MM.1S (cell line): ENCODE data around the gene ABCF3.

Experiments
- DNase-seq: peaks from one replicate; pipeline ENCODE4 v3.0.0-alpha.2; 2015
- H2AFZ ChIP-seq: fragments of 300-600 bp; sonication (generic); 2 replicates; pipeline ENCODE4 v1.6.0; 2016; ENCODE audit warnings: antibody characterized with exemption, low read length
- H3F3A ChIP-seq: fragments of 300-600 bp; sonication (generic); 2 replicates; pipeline ENCODE4 v1.6.1; 2016; ENCODE audit warnings: mild to moderate bottlenecking, antibody characterized with exemption, low read length, moderate library complexity, mixed read lengths; ENCODE audit not compliant: insufficient read depth
- H3K27ac ChIP-seq: fragments of 300-600 bp; sonication (generic); 2 replicates; pipeline ENCODE4 v1.5.1; 2016; ENCODE audit warnings: mild to moderate bottlenecking, low read length
- H3K27me3 ChIP-seq: fragments of 300-600 bp; sonication (generic); replicated peaks from 2 replicates; pipeline ENCODE4 v1.6.0; 2016; ENCODE audit warnings: low read length; ENCODE audit not compliant: insufficient read depth
- H3K36me3 ChIP-seq: fragments of 300-600 bp; sonication (generic); replicated peaks from 2 replicates; pipeline ENCODE4 v1.6.1; 2016; ENCODE audit warnings: mild to moderate bottlenecking, low read length, mixed read lengths; ENCODE audit not compliant: insufficient read depth
- H3K4me1 ChIP-seq: fragments of 300-600 bp; sonication (generic); 2 replicates; pipeline ENCODE4 v1.6.1; 2016; ENCODE audit warnings: low read length, mixed read lengths
- H3K4me2 ChIP-seq: fragments of 300-600 bp; sonication (generic); 2 replicates; pipeline ENCODE4 v1.6.0; 2016; ENCODE audit warnings: low read depth, low read length
- H3K4me3 ChIP-seq: fragments of 300-600 bp; sonication (generic); 2 replicates; pipeline ENCODE4 v1.5.1; 2016; ENCODE audit warnings: low read length, mixed read lengths
- H3K79me2 ChIP-seq: fragments of 300-600 bp; sonication (generic); 2 replicates; pipeline ENCODE4 v1.6.1; 2016; ENCODE audit warnings: mixed run types, low read length, mixed read lengths
- H3K9ac ChIP-seq: fragments of 300-600 bp; sonication (generic); 2 replicates; pipeline ENCODE4 v1.6.1; 2016; ENCODE audit warnings: low read length, mixed read lengths
- H3K9me2 ChIP-seq: fragments of 300-600 bp; sonication (generic); replicated peaks from 2 replicates; pipeline ENCODE4 v1.6.1; 2016; ENCODE audit warnings: mild to moderate bottlenecking, low read length, mixed read lengths; ENCODE audit not compliant: insufficient read depth
- H3K9me3 ChIP-seq: fragments of 300-600 bp; sonication (generic); replicated peaks from 2 replicates; pipeline ENCODE4 v1.6.1; 2016; ENCODE audit warnings: mild to moderate bottlenecking, low read length, mixed read lengths; ENCODE audit not compliant: insufficient read depth
- H4K20me1 ChIP-seq: fragments of 300-600 bp; sonication (generic); 2 replicates; pipeline ENCODE4 v1.6.1; 2016; ENCODE audit warnings: mild to moderate bottlenecking, low read length, moderate library complexity, mixed read lengths; ENCODE audit not compliant: insufficient read depth
- EZH2 ChIP-seq: fragments of 300-600 bp; sonication (generic); optimal IDR thresholded peaks from 2 replicates; pipeline ENCODE3; 2017; ENCODE audit warnings: low read depth, mild to moderate bottlenecking, antibody characterized with exemption, low read length, mixed read lengths
- EZH2phosphoT487 ChIP-seq: fragments of 300-600 bp; sonication (generic); IDR thresholded peaks from 2 replicates; pipeline ENCODE4 v1.6.1; 2018; ENCODE audit warnings: antibody characterized with exemption, low read length
- TF ChIP-seq, protein P1 (sequence below): fragments of 300-600 bp; sonication (generic); IDR thresholded peaks from 2 replicates; pipeline ENCODE4 v1.5.1; 2016; ENCODE audit warnings: antibody characterized with exemption, low read length, mixed read lengths

Gene ABCF3

DNA sequence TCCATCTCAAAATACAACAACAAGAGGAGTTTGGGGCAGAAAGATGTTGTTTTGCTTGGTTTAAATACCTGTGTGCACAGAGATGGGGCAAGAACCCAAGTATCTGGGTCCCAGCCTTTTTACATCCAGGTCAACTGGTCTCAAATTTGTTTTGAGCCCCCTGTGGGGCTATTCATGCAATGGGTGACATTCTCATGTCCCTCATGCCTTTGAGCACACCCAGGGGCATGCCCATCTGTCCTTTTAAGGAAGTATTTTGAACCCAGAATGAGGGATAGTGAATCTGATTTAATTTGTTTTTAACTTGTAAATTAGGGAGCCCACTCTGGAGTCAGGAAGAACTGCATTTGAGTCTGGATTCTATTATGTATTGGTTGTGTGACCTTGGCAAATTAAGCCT is 14.8 kb downstream of the ABCF3 start:
- H3K9me3 ChIP-seq: no peaks in the 10 kb centered on the region
- TF ChIP-seq EZH2phosphoT487: no peak
- TF ChIP-seq EZH2: no peak
- TF ChIP-seq, protein P1, sequence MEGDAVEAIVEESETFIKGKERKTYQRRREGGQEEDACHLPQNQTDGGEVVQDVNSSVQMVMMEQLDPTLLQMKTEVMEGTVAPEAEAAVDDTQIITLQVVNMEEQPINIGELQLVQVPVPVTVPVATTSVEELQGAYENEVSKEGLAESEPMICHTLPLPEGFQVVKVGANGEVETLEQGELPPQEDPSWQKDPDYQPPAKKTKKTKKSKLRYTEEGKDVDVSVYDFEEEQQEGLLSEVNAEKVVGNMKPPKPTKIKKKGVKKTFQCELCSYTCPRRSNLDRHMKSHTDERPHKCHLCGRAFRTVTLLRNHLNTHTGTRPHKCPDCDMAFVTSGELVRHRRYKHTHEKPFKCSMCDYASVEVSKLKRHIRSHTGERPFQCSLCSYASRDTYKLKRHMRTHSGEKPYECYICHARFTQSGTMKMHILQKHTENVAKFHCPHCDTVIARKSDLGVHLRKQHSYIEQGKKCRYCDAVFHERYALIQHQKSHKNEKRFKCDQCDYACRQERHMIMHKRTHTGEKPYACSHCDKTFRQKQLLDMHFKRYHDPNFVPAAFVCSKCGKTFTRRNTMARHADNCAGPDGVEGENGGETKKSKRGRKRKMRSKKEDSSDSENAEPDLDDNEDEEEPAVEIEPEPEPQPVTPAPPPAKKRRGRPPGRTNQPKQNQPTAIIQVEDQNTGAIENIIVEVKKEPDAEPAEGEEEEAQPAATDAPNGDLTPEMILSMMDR: no peak
- DNase-seq: no peak
- no peaks in the 10 kb centered on the region for H3F3A ChIP-seq
- no peaks in the 10 kb centered on the region for H3K4me1 ChIP-seq
- H3K9me2 ChIP-seq: no peaks in the 10 kb centered on the region
- H2AFZ ChIP-seq: no peak overlapping the region
- H3K79me2 ChIP-seq: no peaks in the 10 kb centered on the region
- H4K20me1 ChIP-seq: no peaks in the 10 kb centered on the region
- H3K27ac ChIP-seq: no peak overlapping the region
- no peaks in the 10 kb centered on the region for H3K27me3 ChIP-seq
- no peak overlapping the region for H3K4me2 ChIP-seq
- no peaks in the 10 kb centered on the region for H3K36me3 ChIP-seq
- H3K9ac ChIP-seq: no peak overlapping the region
- H3K4me3 ChIP-seq: no peak overlapping the region

DNA sequence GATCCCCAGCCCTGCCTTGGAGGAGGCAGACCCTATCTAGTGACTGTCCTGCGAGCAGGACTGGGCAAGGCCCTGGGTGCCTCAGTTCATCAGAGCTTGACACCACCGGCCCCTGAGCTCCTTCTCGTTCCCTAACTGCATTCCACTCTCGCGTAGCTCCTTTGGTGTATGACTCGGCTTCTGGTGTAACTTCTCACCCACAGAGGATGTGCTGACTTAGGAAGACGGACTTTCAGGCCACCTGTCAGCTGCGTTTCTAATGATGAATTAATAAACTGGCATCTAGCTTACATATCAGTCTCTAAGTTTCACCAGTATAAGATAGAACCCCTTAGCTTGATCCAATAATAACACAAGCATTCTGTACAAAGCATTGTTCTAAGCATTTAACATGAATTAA is 17.5 kb downstream of the ABCF3 start:
- H3K9me2 ChIP-seq: no peaks in the 10 kb centered on the region
- H3F3A ChIP-seq: no peaks in the 10 kb centered on the region
- H3K27ac ChIP-seq: no peak overlapping the region
- no peaks in the 10 kb centered on the region for H3K79me2 ChIP-seq
- H2AFZ ChIP-seq: no peak overlapping the region
- H3K9ac ChIP-seq: no peak overlapping the region
- H3K27me3 ChIP-seq: peaks cover 5% of the 10 kb centered on the region; the same call in 1 of the 2 replicates
- TF ChIP-seq, protein P1: no peak
- no peak for TF ChIP-seq EZH2
- TF ChIP-seq EZH2phosphoT487: no peak
- no peak for DNase-seq
- H4K20me1 ChIP-seq: no peaks in the 10 kb centered on the region
- no peaks in the 10 kb centered on the region for H3K36me3 ChIP-seq
- no peak overlapping the region for H3K4me3 ChIP-seq
- H3K4me1 ChIP-seq: no peaks in the 10 kb centered on the region
- no peak overlapping the region for H3K4me2 ChIP-seq
- H3K9me3 ChIP-seq: no peaks in the 10 kb centered on the region

DNA sequence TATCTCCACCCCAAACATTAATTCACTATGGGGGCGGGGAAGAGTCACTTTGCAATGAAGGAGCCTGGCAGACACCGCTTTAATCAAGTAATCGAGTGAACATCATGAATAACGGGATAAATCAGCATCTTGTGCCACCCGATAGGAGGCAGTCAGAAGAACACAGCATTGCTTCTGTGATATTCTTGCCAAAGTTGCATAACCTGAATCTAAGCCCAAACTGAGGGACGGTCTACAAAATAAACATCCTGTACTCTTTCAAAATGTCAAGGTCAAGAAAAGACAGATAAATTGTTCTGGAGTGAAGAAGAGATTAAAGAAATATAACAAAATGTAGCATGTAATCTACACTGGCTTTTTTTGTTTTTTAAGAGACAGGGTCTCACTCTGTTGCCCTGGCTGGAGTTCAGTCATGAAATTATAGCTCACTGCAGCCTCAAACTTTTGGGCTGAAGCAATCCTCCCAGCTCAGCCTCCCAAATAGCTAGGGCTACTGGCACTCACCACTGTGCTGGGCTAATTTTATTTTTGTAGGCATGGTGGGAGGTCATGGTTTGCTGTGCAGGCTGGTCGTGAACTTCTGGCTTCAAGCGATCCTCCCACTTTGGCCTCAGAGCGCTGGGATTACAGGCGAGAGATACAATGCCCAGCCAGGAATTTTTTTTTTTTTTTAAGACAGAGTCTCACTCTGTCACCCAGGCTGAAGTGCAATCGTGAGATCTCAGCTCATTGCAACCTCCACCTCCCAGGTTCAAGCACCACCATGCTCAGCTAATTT is 23.3 kb downstream of the ABCF3 start:
- H3F3A ChIP-seq: no peaks in the 10 kb centered on the region
- H3K9ac ChIP-seq: no peak overlapping the region
- H3K79me2 ChIP-seq: no peaks in the 10 kb centered on the region
- TF ChIP-seq, protein P1: no peak
- TF ChIP-seq EZH2phosphoT487 (no peak), EZH2 (no peak)
- no peak overlapping the region for H3K4me3 ChIP-seq
- no peaks in the 10 kb centered on the region for H4K20me1 ChIP-seq
- H3K27me3 ChIP-seq: peaks cover 5% of the 10 kb centered on the region; the same call in 1 of the 2 replicates
- no peak for DNase-seq
- H3K9me3 ChIP-seq: no peaks in the 10 kb centered on the region
- H3K36me3 ChIP-seq: no peaks in the 10 kb centered on the region
- no peak overlapping the region for H3K27ac ChIP-seq
- H2AFZ ChIP-seq: no peak overlapping the region
- no peaks in the 10 kb centered on the region for H3K9me2 ChIP-seq
- no peaks in the 10 kb centered on the region for H3K4me1 ChIP-seq
- no peak overlapping the region for H3K4me2 ChIP-seq
